RKO (cell line): ENCODE data around the gene KCTD5.
"Not testable (repeated sequence)": the region's sequence is repeated elsewhere in the genome, so short reads cannot be mapped to it uniquely, and the experiment has no call there.

Experiments
- DNase-seq: peaks from one replicate; pipeline ENCODE4 v3.0.0-alpha.2; 2016; ENCODE audit warnings: low spot score

KCTD5 gene

DNA sequence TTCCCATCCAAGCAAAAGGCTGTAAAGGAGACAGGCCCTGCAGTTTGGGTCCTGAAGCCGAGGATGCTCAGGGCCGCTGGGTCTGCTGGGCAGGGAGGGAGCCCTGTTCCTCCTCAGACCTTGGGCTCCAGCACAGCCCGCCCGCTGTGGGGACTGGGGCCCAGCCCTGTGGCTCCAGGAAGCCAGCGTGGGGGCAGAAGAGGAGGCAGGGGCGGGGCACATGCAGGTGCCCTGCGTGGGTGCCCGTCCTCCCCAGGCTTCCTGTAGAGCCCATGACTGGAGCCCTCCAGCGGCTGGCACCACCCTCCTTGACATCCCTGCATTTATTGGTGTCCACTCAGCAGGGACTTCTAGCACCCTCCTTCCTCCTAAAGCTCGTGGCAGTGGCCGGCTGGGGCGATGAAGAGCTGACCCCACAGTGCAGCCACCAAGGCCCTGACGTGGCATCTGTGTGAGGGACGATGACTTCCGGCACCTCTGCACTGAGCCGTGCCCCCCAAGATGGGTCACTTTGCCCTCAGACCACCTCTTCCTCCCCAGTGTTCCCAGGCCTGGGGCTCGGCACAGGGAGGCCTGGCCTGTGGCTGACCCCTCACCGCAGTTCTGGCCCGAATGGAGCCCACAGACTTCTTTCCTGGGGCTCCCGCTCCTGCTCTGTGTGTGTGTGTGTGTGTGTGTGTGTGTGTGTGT is 27.8 kb downstream of the KCTD5 start:
- no peak for DNase-seq

- no peak for DNase-seq
Observed at GRCh38 chr16:2710711-2711231, 28.4 kb downstream of the KCTD5 start.

GRCh38 chr16:2711370-2712062 is 29.2 kb downstream of the KCTD5 start:
- no peak for DNase-seq

- DNase-seq: no peak
Observed at GRCh38 chr16:2712063-2712441, 29.7 kb downstream of the KCTD5 start.

DNA sequence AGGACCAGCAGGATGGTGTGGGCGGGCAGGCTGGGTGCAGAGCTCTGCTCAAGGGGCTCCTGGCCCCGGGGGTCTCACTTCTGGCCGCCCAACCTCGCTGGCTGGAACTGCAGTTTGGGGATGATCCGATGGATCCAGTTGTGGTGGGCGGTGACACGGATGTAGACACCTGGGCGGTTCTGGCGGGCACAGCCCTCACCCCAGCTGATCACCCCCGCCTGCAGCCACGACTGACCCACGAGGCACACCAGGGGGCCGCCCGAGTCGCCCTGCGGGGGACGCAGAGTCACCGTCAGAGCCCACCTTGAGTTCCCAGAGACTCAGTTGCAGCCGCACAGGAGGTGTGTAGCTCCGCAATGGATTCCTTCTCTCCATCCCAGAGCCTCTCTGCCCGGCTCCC is 30.2 kb downstream of the KCTD5 start:
- no peak for DNase-seq

DNA sequence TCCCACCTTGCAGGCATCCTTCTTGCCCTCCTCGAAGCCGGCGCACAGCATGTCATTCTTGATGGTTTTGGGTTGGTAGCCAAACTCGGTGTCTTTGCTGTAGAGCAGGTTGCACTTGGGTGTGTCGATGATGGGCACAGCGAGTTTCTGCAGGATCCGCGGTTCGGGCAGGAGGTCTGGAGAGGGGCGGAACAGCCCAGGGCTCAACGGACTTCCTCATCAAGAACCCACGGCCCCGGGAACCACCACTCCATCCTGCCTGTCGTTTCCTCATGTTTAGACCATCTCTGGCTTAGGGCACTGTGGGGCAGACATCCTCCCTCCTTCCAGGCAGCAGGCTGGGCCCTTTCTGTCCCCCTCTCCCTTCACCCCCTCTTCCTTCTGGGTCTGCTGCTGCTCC is 31.2 kb downstream of the KCTD5 start:
- DNase-seq: no peak

GRCh38 chr16:2713985-2714774 is 31.9 kb downstream of the KCTD5 start:
- DNase-seq: no peak

GRCh38 chr16:2715064-2715463 is 32.7 kb downstream of the KCTD5 start:
- no peak for DNase-seq

GRCh38 chr16:2715519-2715918 is 33.2 kb downstream of the KCTD5 start:
- no peak for DNase-seq

DNA sequence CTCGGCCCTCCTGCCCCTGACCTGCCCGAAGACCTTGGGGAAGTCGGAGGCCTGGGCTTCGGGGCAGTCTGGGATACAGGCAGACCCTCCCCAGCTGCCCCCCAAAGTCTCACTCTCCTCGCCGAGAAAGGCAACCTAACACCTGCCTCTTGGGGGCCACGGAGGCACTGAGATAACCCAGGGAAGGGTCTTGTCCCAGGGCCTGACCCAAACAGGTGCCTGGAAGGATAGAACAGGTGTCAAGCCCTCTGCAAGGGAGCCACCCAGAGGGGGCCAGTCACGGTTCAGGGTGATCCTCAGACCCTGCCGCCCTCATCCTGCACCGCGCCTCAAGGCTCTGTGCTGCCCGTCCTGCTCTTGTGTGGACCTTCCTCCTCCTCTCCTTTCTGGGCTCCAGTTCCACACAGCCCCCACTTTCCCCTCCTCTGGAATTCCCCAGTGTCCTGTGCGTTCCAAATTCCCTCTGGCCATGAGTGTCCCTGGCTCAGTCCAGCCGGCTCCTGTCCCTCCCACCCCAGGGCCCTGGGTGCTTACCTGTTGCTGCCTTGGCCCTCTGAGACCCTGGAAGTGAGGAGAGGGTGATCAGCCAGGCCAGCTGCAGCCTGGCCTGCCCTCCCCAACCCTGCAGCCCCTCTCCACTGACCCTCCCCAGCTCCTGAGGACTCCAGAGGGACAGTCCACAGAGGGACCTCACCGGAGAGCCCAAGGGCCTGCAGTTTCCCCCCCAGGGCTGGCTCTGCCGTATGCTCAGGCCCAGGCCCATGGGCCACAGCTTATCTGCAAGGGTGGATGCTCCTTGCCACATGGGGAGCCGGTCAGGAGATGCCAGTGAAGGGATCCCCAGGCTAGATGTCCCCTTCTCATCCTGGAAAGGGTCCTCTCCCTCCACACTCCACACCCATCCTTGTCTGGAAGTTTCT is 33.9 kb downstream of the KCTD5 start:
- no peak for DNase-seq

DNA sequence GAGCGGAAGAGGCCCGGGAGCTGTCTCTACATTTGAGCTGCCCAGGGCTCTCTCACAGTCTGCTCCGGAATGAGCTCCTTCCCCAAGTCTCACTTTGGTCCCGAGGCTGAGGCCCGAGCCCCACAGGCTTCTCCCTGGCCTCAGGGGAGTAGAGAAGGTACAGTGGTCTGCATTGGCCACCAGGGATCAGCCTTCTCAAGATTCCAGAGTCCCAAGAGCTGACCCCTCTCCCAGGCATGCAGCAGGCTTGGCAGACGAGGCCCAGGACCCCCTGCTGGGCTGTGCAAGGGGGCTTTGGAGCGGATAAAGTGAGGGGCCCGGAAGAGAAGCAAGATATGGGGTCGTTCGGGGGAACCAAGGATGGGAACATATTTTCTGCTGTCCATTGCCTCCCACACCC is 34.6 kb downstream of the KCTD5 start:
- DNase-seq: no peak

GRCh38 chr16:2717383-2718263 is 35.3 kb downstream of the KCTD5 start:
- no peak for DNase-seq

DNA sequence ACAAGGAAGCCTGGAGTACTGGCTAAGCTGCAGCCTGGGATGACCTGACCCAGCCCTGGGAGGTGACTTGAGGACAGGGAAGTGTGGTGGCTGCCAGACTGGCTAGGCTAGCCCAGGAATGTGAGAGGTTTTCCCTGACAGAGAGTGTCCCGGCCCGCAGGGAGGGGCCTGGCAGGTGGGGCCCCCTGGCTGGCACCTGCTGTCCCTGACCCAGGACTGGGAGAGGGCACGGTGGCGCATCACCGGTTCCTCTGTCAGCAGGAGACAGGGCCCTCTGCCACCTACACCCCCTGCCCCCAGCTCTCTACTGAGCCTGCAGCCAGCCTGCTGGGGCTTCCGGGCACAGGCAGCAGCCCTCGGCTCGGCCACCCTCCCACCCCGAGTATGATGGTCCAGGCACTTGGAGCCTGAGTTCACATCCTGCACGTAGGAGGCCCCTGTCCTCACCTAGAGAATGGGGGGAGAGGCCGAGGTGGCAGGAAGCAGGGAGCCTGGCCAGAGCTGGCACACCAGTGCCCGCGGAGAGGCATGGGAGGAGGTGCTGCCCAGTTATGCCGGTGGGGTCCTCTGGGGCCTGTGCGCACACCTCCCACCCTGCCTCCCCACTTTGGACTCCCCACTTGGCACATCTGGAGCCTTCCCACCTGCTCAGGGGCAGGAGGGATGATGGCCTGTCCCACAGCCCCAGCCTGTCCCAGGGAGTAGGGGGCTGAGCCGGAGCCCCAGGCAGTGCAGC is 37.2 kb downstream of the KCTD5 start:
- DNase-seq: no peak

DNA sequence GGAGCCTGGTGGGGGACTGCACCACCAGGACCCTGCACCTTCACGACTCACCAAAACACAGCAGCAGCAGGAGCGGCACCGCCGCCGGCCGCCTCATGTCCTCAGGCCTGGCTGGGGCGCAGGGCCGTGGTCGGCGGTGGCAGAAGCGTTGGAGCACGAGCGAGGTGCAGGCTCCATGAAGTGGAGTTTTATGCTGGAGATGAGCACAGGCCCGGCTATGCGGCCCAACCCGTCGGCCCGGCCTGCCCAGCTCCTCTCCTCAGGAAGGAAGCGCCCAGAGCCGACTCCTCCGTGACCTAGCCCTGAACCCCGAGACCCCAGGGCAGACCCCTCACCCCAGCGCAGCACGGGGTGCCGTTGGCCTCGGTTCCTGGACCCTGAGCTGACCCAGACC is 37.7 kb downstream of the KCTD5 start, which contains the start of gene PRSS27:
Gene PRSS27 (minus strand): TSS at position 161 of the 394 bp plus-strand sequence. CDS start 64 bp downstream, at position 97.
- DNase-seq: no peak

GRCh38 chr16:2720719-2721633 is 38.7 kb downstream of the KCTD5 start:
- peak; percentile 91 for DNase-seq

GRCh38 chr16:2721634-2722173 is 39.4 kb downstream of the KCTD5 start:
- not testable (repeated sequence) for DNase-seq

GRCh38 chr16:2724088-2724676 is 41.9 kb downstream of the KCTD5 start:
- no peak for DNase-seq

- no peak for DNase-seq
Observed at GRCh38 chr16:2724816-2725348, 42.6 kb downstream of the KCTD5 start.
